WERI-Rb-1 (cell line): ENCODE measurements around the gene TEKT4.
"Not testable (repeated sequence)": the region's sequence is repeated elsewhere in the genome, so short reads cannot be mapped to it uniquely, and the experiment has no call there.

Source experiments
- DNase-seq: peaks from one replicate; pipeline ENCODE4 v3.0.0-alpha.2; 2020
- H3K27ac ChIP-seq: fragments of 250-450 bp; sonication (Bioruptor Pico); 2 replicates; pipeline ENCODE4 v1.5.1; 2020; ENCODE audit warnings: mild to moderate bottlenecking, moderate library complexity
- H3K27me3 ChIP-seq: fragments of 250-450 bp; sonication (Bioruptor Pico); 2 replicates; pipeline ENCODE4 v1.5.1; 2021; ENCODE audit warnings: mild to moderate bottlenecking, low read depth, moderate library complexity; ENCODE audit not compliant: insufficient read depth, severe bottlenecking
- H3K36me3 ChIP-seq: fragments of 250-450 bp; sonication (Bioruptor Pico); 2 replicates; pipeline ENCODE4 v1.5.1; 2020; ENCODE audit warnings: mild to moderate bottlenecking, moderate library complexity
- H3K4me3 ChIP-seq: 2 replicates; pipeline ENCODE4 v1.5.1; 2011; ENCODE audit warnings: low read depth, mild to moderate bottlenecking, control low read depth, low read length
- H3K9me3 ChIP-seq: fragments of 250-450 bp; sonication (Bioruptor Pico); 2 replicates; pipeline ENCODE4 v1.5.1; 2021; ENCODE audit warnings: mild to moderate bottlenecking, moderate library complexity; ENCODE audit not compliant: severe bottlenecking
- TF ChIP-seq, protein P1 (sequence below): IDR thresholded peaks from 2 replicates; pipeline ENCODE4 v1.5.1; 2011; ENCODE audit warnings: low read depth, mild to moderate bottlenecking, control low read depth, inconsistent platforms, low read length

The TEKT4 gene

DNA sequence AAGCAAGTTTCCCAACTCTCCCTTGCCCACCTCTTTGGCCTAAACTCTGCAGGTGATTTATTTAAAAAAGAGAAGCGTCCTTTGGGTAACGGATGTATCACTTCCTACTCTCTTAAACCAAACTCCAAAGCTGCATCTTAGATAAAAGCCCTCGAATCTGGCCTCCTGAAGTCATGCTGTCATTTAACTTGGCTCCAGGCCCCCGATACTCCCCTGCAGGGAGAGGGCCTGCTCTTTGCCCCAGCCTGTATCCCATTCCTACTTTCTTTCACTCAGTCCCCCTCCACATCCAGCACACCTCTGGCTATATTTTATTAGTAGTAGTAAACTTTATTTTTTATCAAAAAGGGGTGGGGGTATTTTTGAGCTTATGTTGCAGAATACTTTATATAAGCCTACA, 19.0 kb downstream of the TEKT4 start:
- no peak overlapping the region for H3K27ac ChIP-seq
- TF ChIP-seq, protein P1, sequence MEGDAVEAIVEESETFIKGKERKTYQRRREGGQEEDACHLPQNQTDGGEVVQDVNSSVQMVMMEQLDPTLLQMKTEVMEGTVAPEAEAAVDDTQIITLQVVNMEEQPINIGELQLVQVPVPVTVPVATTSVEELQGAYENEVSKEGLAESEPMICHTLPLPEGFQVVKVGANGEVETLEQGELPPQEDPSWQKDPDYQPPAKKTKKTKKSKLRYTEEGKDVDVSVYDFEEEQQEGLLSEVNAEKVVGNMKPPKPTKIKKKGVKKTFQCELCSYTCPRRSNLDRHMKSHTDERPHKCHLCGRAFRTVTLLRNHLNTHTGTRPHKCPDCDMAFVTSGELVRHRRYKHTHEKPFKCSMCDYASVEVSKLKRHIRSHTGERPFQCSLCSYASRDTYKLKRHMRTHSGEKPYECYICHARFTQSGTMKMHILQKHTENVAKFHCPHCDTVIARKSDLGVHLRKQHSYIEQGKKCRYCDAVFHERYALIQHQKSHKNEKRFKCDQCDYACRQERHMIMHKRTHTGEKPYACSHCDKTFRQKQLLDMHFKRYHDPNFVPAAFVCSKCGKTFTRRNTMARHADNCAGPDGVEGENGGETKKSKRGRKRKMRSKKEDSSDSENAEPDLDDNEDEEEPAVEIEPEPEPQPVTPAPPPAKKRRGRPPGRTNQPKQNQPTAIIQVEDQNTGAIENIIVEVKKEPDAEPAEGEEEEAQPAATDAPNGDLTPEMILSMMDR = no peak
- no peak for DNase-seq
- H3K9me3 ChIP-seq = no peaks in the 10 kb centered on the region
- H3K36me3 ChIP-seq = no peaks in the 10 kb centered on the region
- H3K4me3 ChIP-seq = no peak overlapping the region
- H3K27me3 ChIP-seq = peaks cover 15% of the 10 kb centered on the region

DNA sequence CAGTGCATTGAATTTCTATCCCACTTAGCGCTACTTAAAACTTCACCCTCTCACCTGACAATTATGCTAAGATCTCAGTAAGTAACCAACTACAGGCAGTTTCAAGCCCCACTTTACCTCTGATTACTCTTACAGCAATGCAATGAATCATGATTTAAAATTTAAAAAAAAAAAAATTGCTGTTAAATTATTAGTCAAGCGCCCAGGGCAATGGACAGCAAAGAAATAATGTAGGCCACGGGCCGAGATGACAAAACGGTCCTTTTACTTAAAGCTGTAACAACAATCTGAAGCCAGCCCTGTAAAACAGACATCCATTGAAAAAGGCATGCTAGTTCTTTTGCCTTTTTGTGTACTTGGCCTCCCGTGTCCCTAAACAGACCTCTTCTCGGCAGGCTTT, 24.0 kb downstream of the TEKT4 start:
- DNase-seq, H3K36me3 ChIP-seq, H3K27ac ChIP-seq, H3K4me3 ChIP-seq, H3K27me3 ChIP-seq, H3K9me3 ChIP-seq: not testable (repeated sequence)

DNA sequence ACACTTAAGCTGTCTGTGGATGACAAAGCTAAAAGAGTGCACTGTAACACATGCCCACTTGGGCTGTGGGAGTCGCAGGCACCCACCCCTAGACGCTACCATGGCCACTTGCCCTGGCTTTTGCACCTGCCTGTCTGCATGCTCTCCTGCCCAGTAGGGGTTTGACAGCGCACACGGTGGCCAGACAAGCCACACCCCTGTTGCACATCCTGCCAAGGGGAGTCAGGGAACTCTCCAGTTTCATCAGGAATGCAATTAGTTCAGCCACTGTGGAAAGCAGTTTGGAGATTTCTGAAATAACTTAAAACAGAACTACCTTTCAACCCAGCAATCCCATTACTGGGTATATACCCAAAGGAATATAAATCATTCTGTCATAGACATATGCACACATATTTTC, 35.7 kb downstream of the TEKT4 start:
- H3K27ac ChIP-seq, H3K9me3 ChIP-seq, H3K4me3 ChIP-seq, DNase-seq, H3K36me3 ChIP-seq: not testable (repeated sequence)
- peaks cover 25% of the 10 kb centered on the region for H3K27me3 ChIP-seq

DNA sequence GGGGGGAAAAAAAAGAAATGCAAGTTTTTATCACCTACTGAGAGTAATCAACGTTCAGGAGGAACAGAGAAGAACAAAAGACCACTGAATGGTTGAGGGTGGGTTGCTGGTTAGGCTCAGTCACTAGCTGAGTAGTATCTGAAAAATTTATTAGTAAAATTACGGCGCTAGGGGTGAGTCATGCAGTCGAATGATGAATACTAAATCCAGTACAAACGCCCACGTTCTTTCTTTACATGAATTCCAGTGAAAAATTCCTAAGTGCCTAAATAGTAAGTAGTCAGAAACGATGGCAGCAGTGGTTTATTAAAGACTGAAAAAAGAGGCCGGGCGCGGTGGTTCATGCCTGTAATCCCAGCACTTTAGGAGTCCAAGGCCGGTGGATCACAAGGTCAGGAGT, 52.0 kb downstream of the TEKT4 start:
- no peak overlapping the region for H3K27ac ChIP-seq
- no peak for DNase-seq
- H3K36me3 ChIP-seq = no peaks in the 10 kb centered on the region
- H3K9me3 ChIP-seq = peaks cover 2% of the 10 kb centered on the region
- H3K4me3 ChIP-seq = no peak overlapping the region
- TF ChIP-seq, protein P1 = no peak
- peaks cover 31% of the 10 kb centered on the region for H3K27me3 ChIP-seq

DNA sequence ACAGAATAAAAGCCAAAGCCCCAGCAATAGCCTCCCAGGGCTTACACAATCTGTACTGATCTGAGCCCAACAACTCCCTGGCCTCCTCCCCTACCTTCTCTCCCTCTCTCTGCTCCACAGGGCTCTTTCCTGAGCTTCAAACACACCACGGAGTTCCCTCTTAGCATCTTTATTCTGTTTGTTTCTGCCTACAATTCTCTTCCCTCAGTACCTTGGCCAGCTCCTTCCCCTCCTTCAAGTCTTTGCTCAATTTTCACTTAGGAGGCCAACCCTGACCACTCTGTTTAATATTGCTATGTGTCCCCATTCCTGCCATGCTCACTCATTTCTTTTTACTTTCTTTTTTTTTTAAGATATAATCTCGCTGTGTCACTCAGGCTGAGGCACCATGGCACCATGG, 53.8 kb downstream of the TEKT4 start:
- not testable (repeated sequence) for H3K36me3 ChIP-seq, H3K9me3 ChIP-seq, DNase-seq, H3K27ac ChIP-seq, H3K4me3 ChIP-seq
- peaks cover 34% of the 10 kb centered on the region for H3K27me3 ChIP-seq
